DND-41 (cell line): ENCODE results near the gene PRM3.

Source experiments
- ATAC-seq: fragments of 200-7000 bp; cut with Tn5 transposase; 3 replicates; pipeline ENCODE4 v1.9.1; 2021; ENCODE audit warnings: low read depth; ENCODE audit not compliant: insufficient read depth
- DNase-seq: peaks from one replicate; pipeline ENCODE4 v3.0.0-alpha.2; 2020
- H2AFZ ChIP-seq: 2 replicates; pipeline ENCODE4 v1.6.0; 2012; ENCODE audit warnings: low read depth, low read length
- H3K27ac ChIP-seq: 2 replicates; pipeline ENCODE4 v1.5.1; 2012; ENCODE audit warnings: low read length, inconsistent platforms
- H3K27me3 ChIP-seq: fragments of 200-600 bp; sonication (generic); 2 replicates; pipeline ENCODE4 v1.6.0; 2012; ENCODE audit warnings: low read length, mild to moderate bottlenecking, inconsistent platforms; ENCODE audit not compliant: insufficient read depth, poor library complexity
- H3K36me3 ChIP-seq: 2 replicates; pipeline ENCODE4 v1.5.1; 2012; ENCODE audit warnings: low read length, inconsistent platforms; ENCODE audit not compliant: insufficient read depth
- H3K4me1 ChIP-seq: 2 replicates; pipeline ENCODE4 v1.5.1; 2012; ENCODE audit warnings: mild to moderate bottlenecking, low read length; ENCODE audit not compliant: insufficient read depth
- H3K4me2 ChIP-seq: 2 replicates; pipeline ENCODE4 v1.6.0; 2012; ENCODE audit warnings: mild to moderate bottlenecking, moderate library complexity, low read length, inconsistent platforms; ENCODE audit not compliant: insufficient read depth
- H3K4me3 ChIP-seq, 2 experiments: fragments of 200-600 bp in 1 of 2; shearing (Covaris generic) in 1 of 2; 2 replicates each; pipeline ENCODE4 v1.5.1; 2012 to 2016; ENCODE audit warnings: inconsistent platforms in 2 of 2, low read length in 2 of 2, mild to moderate bottlenecking in 2 of 2, low read depth in 1 of 2, moderate library complexity in 1 of 2
- H3K79me2 ChIP-seq: 2 replicates; pipeline ENCODE4 v1.6.0; 2012; ENCODE audit warnings: low read length, inconsistent platforms; ENCODE audit not compliant: insufficient read depth
- H3K9ac ChIP-seq: 2 replicates; pipeline ENCODE4 v1.6.0; 2012; ENCODE audit warnings: low read depth, mild to moderate bottlenecking, inconsistent platforms, low read length, moderate library complexity
- H3K9me3 ChIP-seq: 2 replicates; pipeline ENCODE4 v1.5.1; 2012; ENCODE audit warnings: low read length, moderate library complexity, mild to moderate bottlenecking, inconsistent platforms; ENCODE audit not compliant: insufficient read depth, severe bottlenecking
- H4K20me1 ChIP-seq: 2 replicates; pipeline ENCODE4 v1.6.0; 2012; ENCODE audit warnings: low read length; ENCODE audit not compliant: insufficient read depth
- EZH2 ChIP-seq: IDR thresholded peaks from 3 replicates; pipeline ENCODE4 v1.6.1; 2012; ENCODE audit warnings: borderline replicate concordance, low read depth, mild to moderate bottlenecking, moderate library complexity, low read length, inconsistent platforms; ENCODE audit not compliant: severe bottlenecking
- TF ChIP-seq, protein P1 (sequence below): IDR thresholded peaks from 2 replicates; pipeline ENCODE4 v1.5.1; 2012; ENCODE audit warnings: borderline replicate concordance, low read length, moderate library complexity, mild to moderate bottlenecking; ENCODE audit not compliant: poor library complexity, severe bottlenecking; ENCODE audit errors: extremely low read depth

PRM3 gene

DNA sequence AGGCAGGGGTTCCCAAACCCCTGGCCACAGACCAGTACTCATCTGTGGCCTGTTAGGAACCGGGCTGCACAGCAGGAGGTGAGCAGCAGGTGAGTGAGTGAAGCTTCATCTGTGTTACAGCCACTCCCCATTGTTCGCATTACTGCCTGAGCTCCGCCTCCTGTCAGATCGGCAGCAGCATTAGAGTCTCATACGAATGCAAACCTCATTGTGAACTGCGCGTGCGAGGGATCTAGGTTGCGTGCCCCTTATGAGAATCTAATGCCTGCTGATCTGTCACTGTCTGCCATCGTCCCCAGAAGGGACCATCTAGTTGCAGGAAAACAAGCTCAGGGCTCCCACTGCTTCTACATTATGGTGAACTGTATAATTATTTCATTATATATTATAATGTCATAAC, 46.7 kb upstream of the PRM3 start:
- Histone ChIP-seq H3K79me2 (no peaks in the 10 kb centered on the region), H3K27ac (no peak overlapping the region), H3K4me1 (no peaks in the 10 kb centered on the region), H3K9me3 (no peaks in the 10 kb centered on the region), H3K9ac (no peak overlapping the region), H3K27me3 (no peaks in the 10 kb centered on the region), H2AFZ (no peak overlapping the region), H3K36me3 (no peaks in the 10 kb centered on the region), H3K4me3 (no peak overlapping the region), H4K20me1 (0 out of 2 replicates have a peak, but pooled peaks cover 2% of the 10 kb centered on the region), H3K4me2 (no peak overlapping the region)
- DNase-seq (no peak), ATAC-seq (no peak)
- TF ChIP-seq, protein P1, sequence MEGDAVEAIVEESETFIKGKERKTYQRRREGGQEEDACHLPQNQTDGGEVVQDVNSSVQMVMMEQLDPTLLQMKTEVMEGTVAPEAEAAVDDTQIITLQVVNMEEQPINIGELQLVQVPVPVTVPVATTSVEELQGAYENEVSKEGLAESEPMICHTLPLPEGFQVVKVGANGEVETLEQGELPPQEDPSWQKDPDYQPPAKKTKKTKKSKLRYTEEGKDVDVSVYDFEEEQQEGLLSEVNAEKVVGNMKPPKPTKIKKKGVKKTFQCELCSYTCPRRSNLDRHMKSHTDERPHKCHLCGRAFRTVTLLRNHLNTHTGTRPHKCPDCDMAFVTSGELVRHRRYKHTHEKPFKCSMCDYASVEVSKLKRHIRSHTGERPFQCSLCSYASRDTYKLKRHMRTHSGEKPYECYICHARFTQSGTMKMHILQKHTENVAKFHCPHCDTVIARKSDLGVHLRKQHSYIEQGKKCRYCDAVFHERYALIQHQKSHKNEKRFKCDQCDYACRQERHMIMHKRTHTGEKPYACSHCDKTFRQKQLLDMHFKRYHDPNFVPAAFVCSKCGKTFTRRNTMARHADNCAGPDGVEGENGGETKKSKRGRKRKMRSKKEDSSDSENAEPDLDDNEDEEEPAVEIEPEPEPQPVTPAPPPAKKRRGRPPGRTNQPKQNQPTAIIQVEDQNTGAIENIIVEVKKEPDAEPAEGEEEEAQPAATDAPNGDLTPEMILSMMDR, result no peak
- TF ChIP-seq EZH2, result no peak

DNA sequence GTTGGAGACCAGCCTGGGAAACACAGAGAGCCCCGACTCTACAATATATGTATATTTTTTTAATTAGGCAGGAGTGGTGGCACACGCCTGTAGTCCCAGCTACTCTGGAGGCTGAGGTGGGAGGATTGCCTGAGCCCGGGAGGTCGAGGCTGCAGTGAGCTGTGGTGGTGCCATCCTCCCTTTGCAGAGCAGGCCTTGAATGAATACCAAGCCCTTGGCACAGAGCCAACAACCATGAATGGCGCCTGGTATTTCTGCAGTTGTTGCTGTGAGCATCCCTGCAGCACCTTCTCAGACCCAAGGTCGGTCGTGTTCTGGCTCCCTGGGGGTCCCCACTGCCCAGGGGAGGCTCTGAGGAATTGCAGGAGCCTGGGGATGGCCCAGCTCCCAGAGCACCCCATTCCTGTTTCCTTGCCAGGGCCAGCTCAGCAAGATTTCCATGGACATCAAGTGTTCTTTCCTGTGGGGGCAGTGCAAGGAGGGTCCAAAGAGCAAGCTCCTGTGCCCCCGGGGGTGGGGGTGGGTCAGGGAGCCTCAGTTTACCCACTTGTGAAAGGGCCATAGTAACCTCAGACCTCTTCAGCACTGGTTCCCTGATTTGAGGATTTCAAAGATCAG, 46.2 kb upstream of the PRM3 start:
- DNase-seq (no peak), ATAC-seq (no peak)
- H3K9ac ChIP-seq, result no peak overlapping the region
- H3K79me2 ChIP-seq, result no peaks in the 10 kb centered on the region
- no peak for TF ChIP-seq EZH2
- TF ChIP-seq, protein P1, result no peak
- no peaks in the 10 kb centered on the region for H3K9me3 ChIP-seq
- H4K20me1 ChIP-seq, result 0 out of 2 replicates have a peak, but pooled peaks cover 2% of the 10 kb centered on the region
- H3K4me1 ChIP-seq, result no peaks in the 10 kb centered on the region
- no peaks in the 10 kb centered on the region for H3K36me3 ChIP-seq
- H3K27me3 ChIP-seq, result no peaks in the 10 kb centered on the region
- H2AFZ ChIP-seq, result no peak overlapping the region
- H3K4me3 ChIP-seq, result no peak overlapping the region
- H3K4me2 ChIP-seq, result no peak overlapping the region
- no peak overlapping the region for H3K27ac ChIP-seq

DNA sequence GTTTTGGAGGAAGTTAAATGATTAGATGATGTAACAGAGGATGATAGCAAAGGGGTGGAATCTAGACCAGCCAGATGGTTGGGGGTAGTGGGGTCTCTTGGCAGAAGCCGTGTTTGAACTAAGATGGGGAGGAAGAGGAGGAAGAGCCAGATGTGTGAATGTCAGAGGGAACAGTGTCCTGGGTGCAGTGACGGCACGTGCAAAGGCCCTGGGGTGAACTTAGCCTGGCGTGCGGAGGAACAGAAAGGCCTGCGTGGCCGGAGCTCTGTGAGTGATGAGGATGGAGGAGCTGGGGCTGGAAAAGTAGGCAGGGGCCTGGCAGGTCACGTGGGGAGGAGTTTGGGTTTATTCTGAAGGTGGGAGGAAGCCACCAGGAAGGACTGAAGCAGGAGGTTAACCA, 45.4 kb upstream of the PRM3 start:
- TF ChIP-seq, protein P1, result no peak
- no peak for TF ChIP-seq EZH2
- H3K27ac ChIP-seq, result no peak overlapping the region

More for the DNA sequence above, 45.4 kb upstream of the PRM3 start:
- Histone ChIP-seq H4K20me1 (0 out of 2 replicates have a peak, but pooled peaks cover 2% of the 10 kb centered on the region), H2AFZ (no peak overlapping the region), H3K4me1 (no peaks in the 10 kb centered on the region), H3K79me2 (no peaks in the 10 kb centered on the region), H3K9me3 (no peaks in the 10 kb centered on the region), H3K4me2 (no peak overlapping the region), H3K27me3 (no peaks in the 10 kb centered on the region), H3K9ac (no peak overlapping the region), H3K36me3 (no peaks in the 10 kb centered on the region), H3K4me3 (no peak overlapping the region)
- ATAC-seq (no peak), DNase-seq (no peak)
